GM12878 (cell line): ENCODE measurements around the gene CETP. TPM values are rescaled to one million over a fixed set of nuclear protein-coding genes. Genes with fewer than 3 reads are reported as not detected.

Experiments used
- ATAC-seq: fragments of 200-7000 bp; cut with Tn5 transposase; 3 replicates; pipeline ENCODE4 v1.9.1; 2020; ENCODE audit warnings: mild to moderate bottlenecking, moderate library complexity
- BruUV-seq: library from RNA; stranded (reverse); fragments of 400-500 nt; replicated peaks from 2 replicates; lab custom pipeline; 2021; lab: Mats Ljungman, UMichigan
- CTCF ChIA-PET: fragments of 300-600 bp; sonication (Branson Sonifier 250); formaldehyde crosslinking; extraction: SDS; loops from one replicate; lab custom pipeline; 2021; ENCODE audit warnings: inconsistent platforms; lab: Yijun Ruan, JAX
- POLR2A ChIA-PET: fragments of 350-600 bp; formaldehyde crosslinking; extraction: SDS; loops from one replicate; lab custom pipeline; 2021; ENCODE audit warnings: inconsistent platforms; lab: Charles Lee
- RAD21 ChIA-PET: fragments of 300-600 bp; sonication (Branson Sonifier 250); formaldehyde crosslinking; loops from one replicate; lab custom pipeline; 2023; ENCODE audit warnings: antibody characterized with exemption; ENCODE audit not compliant: unreplicated experiment; lab: Charles Lee
- SMC1A ChIA-PET: fragments of 300-600 bp; sonication (Branson Sonifier 250); formaldehyde crosslinking; loops from one replicate; lab custom pipeline; 2023; ENCODE audit not compliant: unreplicated experiment, uncharacterized antibody; lab: Charles Lee
- DNase-seq: peaks from one replicate; pipeline ENCODE4 v3.0.0-alpha.2; 2011; ENCODE audit warnings: low read depth, low spot score
- FAIRE-seq: peaks from 3 replicates; lab custom pipeline; 2011; peaks lifted over from hg19 to GRCh38; lab: Jason Lieb, UNC
- H2AFZ ChIP-seq: 2 replicates; pipeline ENCODE4 v1.6.0; 2011; ENCODE audit warnings: low read depth, low read length, control low read depth; ENCODE audit not compliant: control insufficient read depth
- H3K27ac ChIP-seq: 2 replicates; pipeline ENCODE4 v1.5.1; 2011; ENCODE audit warnings: control low read depth; ENCODE audit not compliant: control insufficient read depth, insufficient read depth
- H3K27me3 ChIP-seq, 2 experiments: replicated peaks in 1 of 2; 2 replicates each; pipeline versions ENCODE4 v1.6.0 to v1.6.1; 2011; ENCODE audit warnings: low read length in 1 of 2; ENCODE audit not compliant: control insufficient read depth in 2 of 2, insufficient read depth in 2 of 2
- H3K36me3 ChIP-seq, 2 experiments: 2 replicates each; pipeline ENCODE4 v1.5.1; 2011; ENCODE audit warnings: low read length in 1 of 2; ENCODE audit not compliant: control insufficient read depth in 2 of 2, insufficient read depth in 2 of 2
- H3K4me1 ChIP-seq: 2 replicates; pipeline ENCODE4 v1.6.1; 2011; ENCODE audit warnings: mild to moderate bottlenecking, low read length, moderate library complexity, mixed read lengths; ENCODE audit not compliant: control insufficient read depth, insufficient read depth
- H3K4me2 ChIP-seq: 2 replicates; pipeline ENCODE4 v1.6.0; 2011; ENCODE audit warnings: control low read depth; ENCODE audit not compliant: control insufficient read depth, insufficient read depth
- H3K4me3 ChIP-seq: fragments of 200-600 bp; sonication (generic); 2 replicates; pipeline ENCODE4 v1.5.1; 2016
- H3K79me2 ChIP-seq: 2 replicates; pipeline ENCODE4 v1.6.0; 2011; ENCODE audit warnings: low read length; ENCODE audit not compliant: control insufficient read depth, insufficient read depth
- H3K9ac ChIP-seq: 2 replicates; pipeline ENCODE4 v1.8.0; 2011; ENCODE audit warnings: low read length, control low read depth, mixed read lengths; ENCODE audit not compliant: control insufficient read depth, insufficient read depth
- H3K9me3 ChIP-seq: replicated peaks from 3 replicates; pipeline ENCODE4 v1.5.1; 2011; ENCODE audit warnings: mild to moderate bottlenecking, low read length; ENCODE audit not compliant: control insufficient read depth, insufficient read depth
- H4K20me1 ChIP-seq: 2 replicates; pipeline ENCODE4 v1.6.0; 2011; ENCODE audit not compliant: control insufficient read depth, insufficient read depth
- CHD2 ChIP-seq: IDR thresholded peaks from 2 replicates; pipeline ENCODE4 v1.6.1; 2011; ENCODE audit warnings: low read depth, low read length, improper control_type of control experiment, borderline replicate concordance
- E2F4 ChIP-seq: IDR thresholded peaks from 2 replicates; pipeline ENCODE4 v1.6.1; 2012; ENCODE audit warnings: low read depth, low read length, improper control_type of control experiment
- MTA3 ChIP-seq: IDR thresholded peaks from 2 replicates; pipeline ENCODE4 v1.6.1; 2012; ENCODE audit warnings: low read length, inconsistent platforms, borderline replicate concordance
- NFXL1 ChIP-seq: fragments of 450-650 bp; IDR thresholded peaks from 2 replicates; pipeline ENCODE4 v1.6.1; 2017; ENCODE audit warnings: antibody characterized with exemption, mild to moderate bottlenecking, borderline replicate concordance
- NFYA ChIP-seq: IDR thresholded peaks from 2 replicates; pipeline ENCODE4 v1.6.1; 2011; ENCODE audit warnings: low read depth, mild to moderate bottlenecking, low read length, improper control_type of control experiment, borderline replicate concordance
- POU2F2 ChIP-seq: IDR thresholded peaks from 3 replicates; pipeline ENCODE4 v1.6.1; 2011; ENCODE audit warnings: low read depth, mild to moderate bottlenecking, low read length, borderline replicate concordance
- RAD51 ChIP-seq: fragments of 450-650 bp; IDR thresholded peaks from 2 replicates; pipeline ENCODE4 v1.6.1; 2016; ENCODE audit warnings: moderate library complexity, mild to moderate bottlenecking, inconsistent platforms
- ZNF274 ChIP-seq: IDR thresholded peaks from one replicate; pipeline ENCODE4 v1.8.0; 2011; ENCODE audit not compliant: insufficient read length, insufficient read depth
- ZNF384 ChIP-seq: IDR thresholded peaks from 2 replicates; pipeline ENCODE4 v1.6.1; 2012; ENCODE audit warnings: low read depth, mild to moderate bottlenecking, low read length, improper control_type of control experiment, borderline replicate concordance
- ZNF592 ChIP-seq: fragments of 450-650 bp; IDR thresholded peaks from 2 replicates; pipeline ENCODE4 v1.6.1; 2017; ENCODE audit warnings: mild to moderate bottlenecking, moderate library complexity
- WGBS: methylation state at CpG from one replicate; pipeline ENCODE4 v1.1.6; 2016; ENCODE audit warnings: low lambda C conversion rate; ENCODE audit not compliant: insufficient replicate concordance, insufficient coverage; ENCODE audit errors: missing lambda C conversion rate; 5-methylcytosine and 5-hydroxymethylcytosine counted together
- in situ Hi-C: fragments of 300-500 bp; cut with MboI; formaldehyde crosslinking; loops from 9 replicates; pipeline ENCODE4 v1.14.3; 2018; ENCODE audit warnings: mixed read lengths
- intact Hi-C: fragments of 100-400 bp; cut with micrococcal nuclease; formaldehyde crosslinking; loops from one replicate; pipeline ENCODE4 v1.14.2; 2022; ENCODE audit not compliant: unreplicated experiment
- polyA plus RNA-seq, 11 experiments: library from polyadenylated mRNA; depleted of rRNA in 4 of 11; unstranded in 6 of 11; stranded (reverse) in 5 of 11; fragments of >200 nt; fragmentation: Nextera tagmentation in 4 of 11; fragmentation: Illumina TruSeq in 1 of 11; extraction: Ambion mirVana in 4 of 11; extraction: Trizol in 1 of 11; gene quantifications; 1 replicate in 1 of 11; 2 replicates in 10 of 11; pipeline versions ENCODE4 v1.2.1 to v1.2.3, GENCODE V29; 2011 to 2016; ENCODE audit warnings: inconsistent platforms in 2 of 11, missing spikeins in 2 of 11, low read depth in 1 of 11
- total RNA-seq, 4 experiments: library from RNA; depleted of rRNA in 3 of 4; stranded (reverse); fragments of >200 nt in 3 of 4; fragmentation: Illumina TruSeq in 1 of 4; extraction: Trizol in 1 of 4; gene quantifications; 2 replicates each; pipeline versions ENCODE4 v1.2.1 to v1.2.3, GENCODE V29; 2013 to 2021

Gene CETP
- total and polyA plus RNA-seq, 10 of the 15 experiments (the other 5 are each of a cell fraction or from before 2014, with no cell fraction given) = 1.2 to 6.4 (median 2.1) TPM

GRCh38 chr16:56919099-56919800 lies 42.5 kb upstream of the CETP start:
- no peaks in the 10 kb centered on the region; the same call in 2 of the 3 replicates for H3K9me3 ChIP-seq
- no peak overlapping the region for H3K4me2 ChIP-seq
- BruUV-seq = no TSS peak
- no peak overlapping the region for H3K4me3 ChIP-seq
- CTCF ChIA-PET = interaction anchor here (1.6 to 2.2 kb wide), 3 partner anchors 9 to 52 kb away, joined by 3 to 9 read pairs (median 6); no protein-coding TSS in a partner anchor
- RAD21 ChIA-PET = interaction anchor here (1.3 to 4.6 kb wide), 3 partner anchors 8 to 32 kb away, joined by 6 to 34 read pairs (median 8); partner anchors contain the start of gene HERPUD1
- H4K20me1 ChIP-seq = no peaks in the 10 kb centered on the region
- intact Hi-C loops = no loop called here
- TF ChIP-seq POU2F2 = 0 out of 3 replicates have a peak, but pooled peaks have one; percentile 31
- no peak for TF ChIP-seq ZNF274
- no peak for TF ChIP-seq CHD2
- no peak for TF ChIP-seq ZNF384
- no peak for TF ChIP-seq MTA3
- TF ChIP-seq, all 136 proteins: peak for 1
- ChIA-PET SMC1A (interaction anchor here (1.0 to 6.4 kb wide), 8 partner anchors 8 to 72 kb away, joined by 3 to 52 read pairs (median 6); partner anchors contain the start of gene HERPUD1), POLR2A (interaction anchor here (0.8 to 13.8 kb wide), 2 partner anchors 16 to 102 kb away, joined by 6 to 306 read pairs; partner anchors contain the start of gene HERPUD1)
- Histone ChIP-seq H3K36me3 (no peaks in the 10 kb centered on the region), H2AFZ (no peak overlapping the region), H3K4me1 (peaks cover 31% of the 10 kb centered on the region), H3K9ac (no peak overlapping the region), H3K27me3 (no peaks in the 10 kb centered on the region), H3K79me2 (no peaks in the 10 kb centered on the region), H3K27ac (no peak overlapping the region)
- FAIRE-seq = no peak
- in situ Hi-C loops = no loop called here
- WGBS = 94% methylated on average over 11 of the region's 11 CpGs
- ATAC-seq = no peak
- DNase-seq = no peak

GRCh38 chr16:56921571-56921970 lies 40.2 kb upstream of the CETP start:
- no peaks in the 10 kb centered on the region for H4K20me1 ChIP-seq
- DNase-seq (no peak), ATAC-seq (no peak), FAIRE-seq (no peak)
- H3K4me2 ChIP-seq = no peak overlapping the region
- RAD21 ChIA-PET = no interaction called here
- intact Hi-C loops = no loop called here
- no TSS peak for BruUV-seq
- SMC1A ChIA-PET = interaction anchor here (0.6 to 1.0 kb wide), 2 partner anchors 26 to 30 kb away, joined by 3 to 4 read pairs; no protein-coding TSS in a partner anchor
- CTCF ChIA-PET = no interaction called here
- POLR2A ChIA-PET = interaction anchor here (13.8 kb wide), 1 partner anchor 14 kb away, joined by 306 read pairs; the partner anchor contains the start of gene HERPUD1
- no peaks in the 10 kb centered on the region for H3K79me2 ChIP-seq
- H3K27ac ChIP-seq = no peak overlapping the region
- no peaks in the 10 kb centered on the region for H3K27me3 ChIP-seq
- H3K9ac ChIP-seq = no peak overlapping the region
- WGBS = 78% methylated on average over 4 of the region's 4 CpGs
- H3K4me1 ChIP-seq = peaks cover 24% of the 10 kb centered on the region
- no peak overlapping the region for H2AFZ ChIP-seq
- in situ Hi-C loops = no loop called here
- H3K4me3 ChIP-seq = no peak overlapping the region
- no peaks in the 10 kb centered on the region for H3K36me3 ChIP-seq
- H3K9me3 ChIP-seq = no peaks in the 10 kb centered on the region; the same call in 2 of the 3 replicates
- TF ChIP-seq ZNF592 (no peak), NFYA (no peak), NFXL1 (no peak), E2F4 (no peak), RAD51 (no peak)
